Measurements from ENCODE around the gene GLIS1.

- TF ChIP-seq POLR2AphosphoS5 (IDR thresholded peaks at IDR 0.05): no peak
- no peak for TF ChIP-seq CTCF (IDR thresholded peaks at IDR 0.05)
- no peak for TF ChIP-seq EP300 (IDR thresholded peaks at IDR 0.05)
- TF ChIP-seq POLR2A (IDR thresholded peaks at IDR 0.05): no peak
These were observed 124.5 kb downstream of the GLIS1 start for GRCh38 chr1:53614231-53615021.
